ENCODE measurements around the gene HDAC4.

Gene HDAC4

GRCh38 chr2:239365782-239366435, 34.9 kb downstream of the HDAC4 start:
- no peak for DNase-seq

GRCh38 chr2:239365071-239365781, 35.6 kb downstream of the HDAC4 start:
- DNase-seq = no peak

GRCh38 chr2:239363946-239364637, 36.7 kb downstream of the HDAC4 start:
- no peak for DNase-seq

GRCh38 chr2:239362507-239362906, 38.3 kb downstream of the HDAC4 start:
- no peak for DNase-seq

GRCh38 chr2:239361311-239361642, 39.5 kb downstream of the HDAC4 start:
- no peak for DNase-seq

GRCh38 chr2:239360421-239361310, 40.2 kb downstream of the HDAC4 start:
- DNase-seq = no peak

- DNase-seq = no peak
These were observed 40.8 kb downstream of the HDAC4 start for GRCh38 chr2:239360008-239360407.

- no peak for DNase-seq
These were observed 41.5 kb downstream of the HDAC4 start for GRCh38 chr2:239359196-239359912.

- no peak for DNase-seq
These were observed 42.6 kb downstream of the HDAC4 start for GRCh38 chr2:239358062-239358754.

- DNase-seq = no peak
These were observed 45.1 kb downstream of the HDAC4 start for GRCh38 chr2:239355724-239356123.

GRCh38 chr2:239355139-239355538, 45.7 kb downstream of the HDAC4 start:
- no peak for DNase-seq

GRCh38 chr2:239354791-239355136, 46.1 kb downstream of the HDAC4 start:
- no peak for DNase-seq

- DNase-seq = no peak
These were observed 46.6 kb downstream of the HDAC4 start for GRCh38 chr2:239354132-239354790.

- no peak for DNase-seq
These were observed 47.1 kb downstream of the HDAC4 start for GRCh38 chr2:239353692-239354091.

- no peak for DNase-seq
These were observed 49.1 kb downstream of the HDAC4 start for GRCh38 chr2:239351687-239352086.

GRCh38 chr2:239349453-239350135, 51.2 kb downstream of the HDAC4 start:
- DNase-seq = no peak

GRCh38 chr2:239348563-239349452, 52.0 kb downstream of the HDAC4 start:
- no peak for DNase-seq

GRCh38 chr2:239346676-239347075, 54.1 kb downstream of the HDAC4 start:
- no peak for DNase-seq

GRCh38 chr2:239345251-239345650, 55.6 kb downstream of the HDAC4 start:
- no peak for DNase-seq

GRCh38 chr2:239344857-239345216, 56.0 kb downstream of the HDAC4 start:
- DNase-seq = no peak

Data from stimulated activated CD4-positive, alpha-beta T cell treated with anti-CD3 and anti-CD28 coated beads, Interleukin-2, amount 100 ng/mL, for 24 hours (primary cell).